ENCODE results near the gene ACTR3C.
"Not testable (repeated sequence)": the region's sequence is repeated elsewhere in the genome, so short reads cannot be mapped to it uniquely, and the experiment has no call there.

The ACTR3C gene

GRCh38 chr7:150312649-150313366 is 10.5 kb downstream of the ACTR3C start:
- not testable (repeated sequence) for DNase-seq

- no peak for DNase-seq
These were observed 11.6 kb downstream of the ACTR3C start for GRCh38 chr7:150311711-150312110.

GRCh38 chr7:150311146-150311545 is 12.2 kb downstream of the ACTR3C start:
- DNase-seq, result no peak

DNA sequence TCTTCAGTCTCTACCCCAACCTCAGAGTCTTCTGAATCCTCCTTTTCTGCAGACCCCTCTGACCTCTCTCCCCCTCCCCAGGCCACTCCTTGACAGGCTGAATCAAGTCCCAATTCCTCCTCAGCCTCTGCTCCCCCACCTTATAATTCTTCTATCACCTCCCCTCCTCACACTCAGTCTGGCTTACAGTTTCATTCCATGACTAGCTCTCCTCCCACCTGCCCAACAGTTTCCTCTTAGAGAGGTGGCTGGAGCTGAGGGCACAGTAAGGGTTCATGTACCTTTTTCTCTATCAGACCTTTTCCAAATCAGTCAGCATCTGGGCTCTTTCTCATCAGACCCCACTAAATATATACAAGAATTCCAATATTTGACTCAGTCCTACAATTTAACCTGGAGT is 14.8 kb downstream of the ACTR3C start:
- DNase-seq, result no peak

DNA sequence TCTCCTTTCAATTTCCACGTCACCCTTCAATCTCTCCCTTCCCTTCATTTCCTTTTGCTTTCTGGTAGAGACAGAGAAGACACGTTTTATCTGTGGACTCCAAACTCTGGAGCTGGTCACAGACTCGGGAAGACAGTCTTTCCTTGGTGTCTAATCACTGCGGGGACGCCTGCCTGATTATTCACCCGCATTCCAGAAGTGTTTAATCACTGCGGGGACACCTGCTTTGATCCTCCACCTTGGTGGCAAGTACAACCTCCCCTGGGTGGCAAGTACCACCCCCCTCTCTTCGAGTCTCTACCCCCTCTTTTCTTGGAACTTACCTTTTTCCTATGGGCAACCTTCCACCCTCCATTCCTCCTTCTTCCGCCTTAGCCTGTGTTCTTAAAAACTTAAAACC is 15.4 kb downstream of the ACTR3C start:
- no peak for DNase-seq

DNA sequence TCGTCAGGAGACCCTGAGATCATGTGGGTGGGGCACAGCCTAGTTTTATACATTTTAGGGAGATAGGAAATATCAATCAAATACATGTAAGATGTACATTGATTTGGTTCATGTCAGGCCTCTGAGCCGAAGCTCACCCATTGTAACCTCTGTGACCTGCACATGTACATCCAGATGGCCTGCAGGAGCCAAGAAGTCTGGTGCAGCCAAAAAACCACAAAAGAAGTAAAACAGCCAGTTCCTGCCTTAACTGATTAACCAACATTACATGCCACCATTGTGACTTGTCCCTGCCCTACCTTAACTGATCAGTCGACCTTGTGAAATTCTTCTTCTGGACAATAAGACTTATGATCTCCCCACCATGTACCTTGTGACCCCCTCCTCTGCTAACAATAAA is 16.2 kb downstream of the ACTR3C start:
- DNase-seq, result no peak

- not testable (repeated sequence) for DNase-seq
These were observed 17.0 kb downstream of the ACTR3C start for GRCh38 chr7:150306377-150306776.

GRCh38 chr7:150305903-150306284 is 17.5 kb downstream of the ACTR3C start:
- not testable (repeated sequence) for DNase-seq

DNA sequence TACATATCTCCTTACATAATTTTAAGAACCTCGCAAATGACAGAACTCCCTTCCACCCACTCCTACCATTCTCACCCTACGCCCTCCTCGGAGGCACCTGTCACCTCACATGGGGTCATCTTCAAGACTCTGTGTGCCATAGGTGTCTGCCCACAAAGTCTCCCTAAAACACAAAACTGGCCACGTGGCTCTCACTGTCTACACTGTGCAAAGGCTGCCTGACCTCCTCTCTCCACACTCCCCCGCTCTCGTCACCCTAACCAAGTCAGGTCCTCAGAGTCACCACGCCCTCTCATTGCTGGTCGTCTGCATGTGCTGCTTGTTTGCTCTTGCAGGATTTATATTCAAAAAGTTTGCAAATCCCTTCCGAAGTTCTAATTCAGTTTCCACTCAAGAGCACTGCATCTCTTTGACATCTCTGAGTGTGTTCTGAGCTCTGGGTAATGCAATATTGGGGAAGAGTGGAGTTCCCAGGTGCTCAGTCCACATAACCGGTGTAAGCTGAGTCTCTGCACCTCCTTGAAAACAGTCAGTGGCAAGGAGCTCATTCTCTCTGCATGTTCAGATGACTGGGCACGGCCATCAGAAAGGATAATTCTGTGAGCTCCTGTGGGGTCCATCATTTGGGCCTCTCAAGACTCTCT is 18.0 kb downstream of the ACTR3C start:
- not testable (repeated sequence) for DNase-seq

DNA sequence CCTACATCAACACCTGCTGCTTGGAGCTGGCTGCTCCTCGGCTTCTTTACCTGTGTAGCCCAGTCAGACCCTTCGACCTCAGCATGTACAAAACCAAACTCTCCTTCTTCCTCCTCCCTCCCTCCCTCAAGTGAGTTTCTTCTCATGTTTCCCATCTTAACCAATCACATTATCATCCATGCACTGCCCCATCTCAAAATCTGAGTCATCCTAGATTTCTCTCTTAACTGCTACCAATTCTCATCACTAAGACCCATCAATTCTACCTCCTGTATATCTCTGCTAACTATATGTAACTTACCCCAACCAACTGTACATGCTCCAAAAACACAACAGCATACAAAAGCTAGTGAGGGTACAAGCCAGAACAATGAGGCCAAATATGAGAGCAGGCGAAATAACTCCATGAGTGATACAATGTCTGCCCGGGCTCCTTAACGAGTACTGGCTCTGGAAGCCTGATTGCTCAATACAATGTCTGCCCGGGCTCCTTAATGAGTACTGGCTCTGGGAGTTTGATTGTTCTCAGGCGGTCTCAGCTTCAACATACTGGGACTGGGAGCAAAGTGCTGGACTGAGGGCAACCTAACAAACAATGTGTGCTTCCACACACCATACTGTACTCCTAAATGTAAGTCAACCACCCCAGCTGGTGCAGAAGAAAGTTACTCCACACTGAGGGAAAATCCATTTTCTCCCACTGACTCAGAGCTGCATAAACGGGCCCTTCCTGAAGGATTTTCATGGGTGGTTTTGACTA is 18.7 kb downstream of the ACTR3C start:
- not testable (repeated sequence) for DNase-seq

GRCh38 chr7:150302908-150303310 is 20.4 kb downstream of the ACTR3C start:
- DNase-seq, result not testable (repeated sequence)

GRCh38 chr7:150297978-150298377 is 25.4 kb downstream of the ACTR3C start:
- DNase-seq, result not testable (repeated sequence)

- not testable (repeated sequence) for DNase-seq
These were observed 26.5 kb downstream of the ACTR3C start for GRCh38 chr7:150296802-150297201.

GRCh38 chr7:150295614-150296013 is 27.7 kb downstream of the ACTR3C start:
- not testable (repeated sequence) for DNase-seq

- DNase-seq, result not testable (repeated sequence)
These were observed 28.3 kb downstream of the ACTR3C start for GRCh38 chr7:150295027-150295426.

DNA sequence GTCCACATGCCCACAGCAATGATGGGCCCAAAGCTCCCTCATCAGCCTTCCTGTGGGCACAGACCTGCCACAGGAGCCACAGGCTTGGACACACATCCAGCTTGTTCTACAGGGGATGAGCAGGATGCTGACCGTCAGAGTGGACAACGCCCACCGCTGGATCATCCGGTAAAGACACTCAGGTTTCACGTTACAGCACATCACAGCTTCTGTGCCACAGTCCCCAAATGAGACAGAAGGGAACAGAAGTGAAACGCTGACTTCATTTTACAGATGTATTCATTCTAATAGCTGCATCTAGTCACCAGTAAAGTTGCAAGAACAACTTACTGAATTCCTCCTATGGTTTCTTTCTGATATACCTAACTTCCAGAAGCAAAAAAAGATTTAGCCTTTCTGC is 33.0 kb downstream of the ACTR3C start:
- DNase-seq, result not testable (repeated sequence)

DNA sequence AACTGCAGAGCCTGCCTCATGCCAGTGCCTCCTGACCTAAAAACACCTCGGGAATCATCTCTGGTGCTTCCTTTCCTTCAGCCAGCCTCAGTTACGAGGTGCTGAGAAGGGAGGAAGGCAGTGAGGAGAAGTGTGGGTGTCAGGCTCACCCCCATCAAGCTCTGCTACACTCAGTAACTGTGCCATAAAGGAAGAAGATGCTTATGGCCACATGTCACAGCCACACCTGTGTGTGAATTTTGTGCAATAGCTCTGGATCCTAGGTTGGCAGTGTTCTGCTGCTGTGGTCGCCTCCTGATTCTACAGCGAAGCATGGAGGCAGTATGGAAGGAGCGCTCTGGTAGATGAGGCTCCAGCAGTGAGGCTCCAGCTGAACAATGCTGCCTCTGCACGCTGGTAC is 34.5 kb downstream of the ACTR3C start:
- not testable (repeated sequence) for DNase-seq

- DNase-seq, result not testable (repeated sequence)
These were observed 35.5 kb downstream of the ACTR3C start for GRCh38 chr7:150287815-150288214.

DNA sequence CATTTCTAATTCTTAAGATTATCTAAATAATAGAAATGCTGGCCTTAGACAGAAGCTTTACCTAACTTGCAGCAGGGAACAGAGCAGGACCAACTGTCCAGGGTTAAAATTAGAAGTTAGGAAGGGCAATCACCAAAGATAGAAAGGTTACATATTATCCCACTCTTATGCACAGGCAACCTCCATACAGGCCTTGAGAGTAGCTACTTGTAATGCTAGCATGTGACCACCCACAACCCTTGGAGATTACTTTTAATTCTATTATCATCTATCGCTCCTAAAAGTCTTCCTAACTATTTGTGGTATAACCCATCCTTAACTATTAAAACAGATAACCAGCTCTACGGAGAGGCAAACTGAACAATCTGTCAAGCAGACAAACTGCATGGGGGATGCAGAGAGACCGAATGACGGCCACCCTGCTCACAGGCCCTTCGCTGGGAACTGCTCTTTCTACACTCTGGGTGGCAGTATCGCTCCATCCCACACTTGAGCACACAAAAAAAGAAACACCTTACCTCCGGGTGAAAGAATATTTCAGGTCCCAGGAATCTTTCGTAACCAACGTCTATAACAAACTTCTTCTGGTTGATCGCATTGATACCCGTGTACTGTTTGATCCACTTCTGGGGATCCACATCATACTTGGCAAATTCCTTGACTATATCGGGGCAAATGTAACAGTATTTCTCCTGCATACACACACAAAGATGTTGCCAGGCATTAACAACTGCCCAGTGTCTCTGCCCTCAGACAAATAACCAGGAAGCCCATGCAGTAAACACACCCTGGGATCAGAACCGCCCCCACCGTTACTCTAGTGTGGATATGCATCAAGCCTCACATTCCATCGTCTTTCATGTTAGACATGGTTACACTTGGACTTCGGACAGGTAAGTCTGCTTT is 37.2 kb downstream of the ACTR3C start:
- peak; percentile 54 for DNase-seq

DNA sequence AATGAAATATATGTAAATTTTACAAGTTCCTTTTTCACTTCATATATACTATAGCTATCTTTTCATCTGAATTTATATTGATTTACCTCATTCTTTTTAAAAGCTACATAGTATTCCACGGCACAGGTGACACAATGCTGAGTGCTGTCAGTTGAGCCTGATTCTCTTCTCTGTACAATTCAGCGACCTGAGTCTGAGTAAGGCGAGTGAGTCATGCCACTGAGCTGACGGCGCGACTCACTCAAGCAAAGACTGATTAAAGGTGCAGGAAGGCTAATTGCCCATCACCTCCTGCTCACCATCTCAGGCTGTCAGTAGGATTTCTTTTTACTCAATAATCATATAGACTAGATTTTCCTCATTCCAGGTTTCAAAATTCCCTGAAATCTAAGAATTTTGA is 39.7 kb downstream of the ACTR3C start:
- DNase-seq, result not testable (repeated sequence)

DNA sequence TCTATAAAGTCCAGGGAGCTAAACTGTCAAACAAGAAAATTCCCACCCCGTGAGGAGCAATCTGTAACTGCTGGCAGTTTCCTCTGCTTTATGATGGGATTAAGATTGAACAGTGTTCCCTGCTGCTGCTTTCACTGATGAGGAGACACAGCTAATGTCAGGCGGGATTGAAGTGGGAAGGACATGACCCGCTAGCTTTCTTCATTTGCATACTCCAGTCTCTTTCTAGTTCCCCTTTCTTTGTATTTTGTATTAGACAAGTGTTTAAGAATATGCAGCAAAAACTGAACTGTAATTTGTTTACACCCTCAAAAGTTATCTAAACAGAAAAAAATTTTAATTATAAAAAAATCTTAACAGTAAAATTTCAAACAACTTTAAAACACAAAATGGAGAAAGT is 40.2 kb downstream of the ACTR3C start:
- DNase-seq, result peak; percentile 67

- not testable (repeated sequence) for DNase-seq
These were observed 41.5 kb downstream of the ACTR3C start for GRCh38 chr7:150281681-150282403.
